NCI-H460 (cell line): ENCODE data around the gene NPIPA5. TPM values are rescaled to one million over a fixed set of nuclear protein-coding genes. Genes with fewer than 3 reads are reported as not detected.
A peak's percentile ranks its signal among the peaks of the same experiment; 100 is the strongest.
"Not testable (repeated sequence)": the region's sequence is repeated elsewhere in the genome, so short reads cannot be mapped to it uniquely, and the experiment has no call there.

Experiments
- DNase-seq: peaks from one replicate; pipeline ENCODE4 v3.0.0-alpha.2; 2016; ENCODE audit warnings: low read depth; ENCODE audit errors: extremely low read depth
- polyA plus RNA-seq: library from polyadenylated mRNA; depleted of rRNA; stranded (reverse); fragments of >200 nt; gene quantifications from 2 replicates; pipeline ENCODE4 v1.2.3, GENCODE V29; 2014; cell fraction: nucleus; rRNA removed
- total RNA-seq: library from RNA; depleted of rRNA; stranded (reverse); fragments of >200 nt; shearing (Covaris generic); gene quantifications from 2 replicates; pipeline ENCODE4 v1.2.3, GENCODE V29; 2014; rRNA removed

Gene NPIPA5
- total RNA-seq, result 20.2 and 22.6 TPM in 2 replicates
- polyA plus RNA-seq, result 25.9 and 45.4 TPM in 2 replicates

DNA sequence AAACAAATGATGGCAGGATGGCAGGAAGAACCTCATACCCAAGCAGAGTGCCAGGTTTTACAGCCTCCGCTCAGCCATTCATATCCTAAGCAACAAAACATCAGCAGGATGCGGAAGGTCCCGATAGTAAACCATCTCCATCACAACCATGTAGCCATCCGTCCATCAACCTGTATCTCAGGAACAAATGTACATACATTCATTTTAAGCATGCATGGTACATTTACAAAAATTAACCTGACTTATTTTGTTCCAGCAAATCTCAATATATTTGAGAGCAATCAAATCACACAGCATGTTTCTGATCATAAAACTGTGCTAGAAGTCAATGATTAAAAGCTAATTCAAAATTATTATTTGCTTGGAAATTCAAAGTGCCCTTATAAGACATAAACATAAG, at the start of gene NPIPA5:
TSS of gene NPIPA5 (minus strand) at position 101 of the 400 bp plus-strand sequence. CDS start at position 101, 0 bp downstream.
- DNase-seq, result not testable (repeated sequence)

DNA sequence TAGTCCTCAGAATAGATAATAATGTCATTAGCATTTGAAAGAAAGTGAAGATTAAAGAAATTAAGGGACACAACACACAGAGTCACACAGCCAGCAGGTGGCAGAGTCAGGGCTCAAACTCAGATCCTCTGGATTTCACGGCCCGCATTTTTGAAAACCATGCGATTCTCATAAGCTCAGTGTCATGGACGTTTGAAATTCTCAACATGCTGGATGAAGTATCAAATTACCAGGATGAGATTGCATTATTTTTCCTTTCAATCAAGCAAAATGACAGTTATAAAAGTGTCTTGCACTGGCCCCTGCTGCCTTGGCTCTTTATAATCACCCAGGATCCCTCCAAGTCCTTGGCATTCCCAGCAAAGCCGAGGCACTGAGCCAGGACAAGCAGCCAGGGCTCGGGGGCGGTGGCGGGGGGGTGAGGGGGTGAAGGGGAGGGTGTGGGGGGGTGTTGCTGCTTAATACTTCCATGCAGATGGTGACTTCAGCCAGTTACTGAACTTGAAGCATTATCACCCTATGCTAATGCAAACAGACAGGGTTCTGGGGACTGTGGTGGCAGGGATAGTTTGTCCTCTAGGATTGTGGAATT, 49.6 kb upstream of the NPIPA5 start:
- peak; percentile 73 for DNase-seq

DNA sequence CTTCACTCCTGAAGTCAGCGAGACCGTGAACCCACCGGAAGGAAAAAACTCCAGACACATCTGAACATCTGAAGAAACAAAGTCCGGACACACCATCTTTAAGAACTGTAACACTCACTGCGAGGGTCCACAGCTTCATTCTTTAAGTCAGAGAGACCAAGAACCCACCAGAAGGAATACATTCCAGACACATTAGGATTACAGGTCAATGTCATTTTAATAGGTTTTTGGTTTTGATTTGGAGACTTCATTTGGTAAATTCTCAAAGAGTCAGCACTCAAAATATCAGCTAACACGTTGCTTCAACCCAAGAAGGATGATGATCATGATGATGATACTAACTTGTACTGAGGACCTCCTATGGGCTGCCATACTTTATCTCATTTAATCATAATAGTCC, 48.7 kb upstream of the NPIPA5 start:
- DNase-seq, result no peak

DNA sequence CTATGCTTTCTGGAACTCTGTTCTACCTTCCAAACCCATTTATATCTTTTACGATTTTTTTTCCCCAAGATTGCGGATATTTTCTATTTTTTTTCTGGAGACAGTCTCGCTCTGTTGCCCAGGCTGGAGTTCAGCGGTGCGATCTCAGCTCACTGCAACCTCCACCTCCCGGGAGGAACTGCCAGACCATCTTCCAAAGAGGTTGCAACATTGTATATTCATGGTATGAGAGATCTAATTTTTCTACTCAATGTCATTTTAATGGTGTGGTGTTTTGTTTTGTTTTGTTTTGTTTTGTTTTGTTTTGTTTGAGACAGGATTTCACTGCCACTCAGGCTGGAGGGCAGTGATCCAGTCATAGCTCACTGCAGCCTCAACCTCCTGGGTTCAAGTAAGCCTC, 47.8 kb upstream of the NPIPA5 start:
- DNase-seq, result no peak

DNA sequence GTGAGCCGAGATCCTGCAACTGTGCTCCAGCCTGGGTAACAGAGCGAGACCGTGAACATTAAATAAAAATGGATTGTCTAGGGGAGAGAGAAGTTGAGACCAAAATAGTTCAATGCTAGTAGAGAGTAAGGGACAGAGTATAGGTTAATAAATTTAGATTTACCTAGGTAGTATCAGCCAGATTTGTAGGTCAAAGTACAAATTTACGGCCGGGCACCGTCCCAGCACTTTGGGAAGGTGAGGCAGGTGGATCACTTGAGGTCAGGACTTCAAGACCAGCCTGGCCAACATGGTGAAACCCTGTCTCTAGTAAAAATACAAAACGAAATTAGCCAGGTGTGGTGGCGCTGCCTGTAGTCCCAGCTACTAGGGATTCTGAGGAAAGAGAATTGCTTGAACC, 44.1 kb upstream of the NPIPA5 start:
- DNase-seq, result no peak

DNA sequence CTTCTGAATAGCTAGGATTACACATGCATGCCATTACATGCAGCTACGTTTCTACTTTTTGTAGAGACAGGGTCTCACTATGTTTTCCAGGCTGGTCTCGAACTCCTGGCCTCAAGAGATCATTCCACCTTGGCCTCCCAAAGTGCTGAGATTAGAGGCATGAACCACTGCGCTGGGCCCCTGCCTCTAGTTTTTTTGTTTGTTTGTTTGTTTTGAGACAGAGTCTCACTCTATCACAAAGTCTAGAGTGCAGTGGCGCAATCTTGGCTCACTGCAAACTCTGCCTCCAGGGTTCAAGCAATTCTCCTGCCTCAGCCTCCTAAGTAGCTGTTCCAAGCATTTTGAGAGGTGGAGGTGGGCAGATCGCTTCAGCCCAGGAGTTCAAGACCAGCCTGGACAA, 43.6 kb upstream of the NPIPA5 start:
- not testable (repeated sequence) for DNase-seq

DNA sequence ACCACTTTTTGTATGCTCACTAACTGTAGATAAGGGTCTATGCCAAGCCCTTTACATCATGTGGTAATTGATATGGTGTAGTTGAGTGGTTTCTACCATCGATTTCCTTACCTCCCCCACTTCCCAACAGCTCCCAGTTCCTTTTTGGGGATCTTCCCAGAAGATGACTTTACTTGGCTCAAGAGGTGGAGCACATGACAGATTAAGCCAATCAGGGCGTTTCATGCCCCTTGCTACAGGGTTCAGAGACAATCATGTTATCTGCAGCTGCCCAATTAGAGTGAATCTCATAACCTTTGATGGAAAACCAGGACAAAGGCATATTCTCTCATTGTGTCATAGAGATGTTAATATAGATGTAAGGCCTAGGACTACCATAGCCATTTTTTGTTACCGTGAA, 40.1 kb upstream of the NPIPA5 start:
- DNase-seq, result no peak

DNA sequence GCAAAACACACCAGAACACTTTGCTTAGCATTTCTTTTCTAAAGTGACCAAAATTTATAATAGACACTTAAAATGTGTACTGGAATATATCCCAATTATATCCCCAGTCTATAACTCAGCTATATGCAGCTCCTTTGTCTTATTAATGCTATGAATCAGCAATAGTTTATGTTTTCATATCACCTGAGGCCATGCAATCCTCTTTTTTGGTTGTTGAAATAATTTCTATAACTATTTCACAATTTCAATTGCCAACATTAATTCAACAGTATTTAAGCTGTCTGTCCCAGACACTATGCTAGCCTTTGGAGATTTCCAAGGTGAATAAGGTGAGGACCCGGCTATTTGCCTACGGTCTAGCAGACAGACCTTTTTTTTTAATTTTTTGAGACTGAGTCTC, 39.1 kb upstream of the NPIPA5 start:
- no peak for DNase-seq

DNA sequence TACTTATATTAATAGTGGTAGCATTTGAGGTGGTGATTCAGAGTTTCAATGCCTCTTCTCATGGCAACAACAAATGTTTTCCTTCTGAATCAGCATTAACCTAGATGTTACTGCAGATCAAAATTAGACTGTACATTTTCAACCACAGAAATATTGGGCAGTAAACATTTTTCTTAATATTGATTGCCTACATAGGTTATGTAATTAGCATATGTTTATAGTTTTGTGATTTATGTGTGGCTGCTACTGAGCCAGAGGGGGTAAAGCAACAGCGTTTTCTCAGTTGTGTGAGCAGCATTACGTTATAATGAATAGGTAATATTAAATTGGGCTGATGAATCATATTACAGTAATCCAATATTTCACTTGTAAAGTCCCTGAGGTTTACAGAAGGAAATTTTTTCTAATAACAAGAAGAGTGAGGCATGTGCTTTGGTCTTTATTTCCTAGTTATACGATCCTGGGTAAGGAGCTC, 37.5 kb upstream of the NPIPA5 start:
- peak; percentile 11 for DNase-seq

DNA sequence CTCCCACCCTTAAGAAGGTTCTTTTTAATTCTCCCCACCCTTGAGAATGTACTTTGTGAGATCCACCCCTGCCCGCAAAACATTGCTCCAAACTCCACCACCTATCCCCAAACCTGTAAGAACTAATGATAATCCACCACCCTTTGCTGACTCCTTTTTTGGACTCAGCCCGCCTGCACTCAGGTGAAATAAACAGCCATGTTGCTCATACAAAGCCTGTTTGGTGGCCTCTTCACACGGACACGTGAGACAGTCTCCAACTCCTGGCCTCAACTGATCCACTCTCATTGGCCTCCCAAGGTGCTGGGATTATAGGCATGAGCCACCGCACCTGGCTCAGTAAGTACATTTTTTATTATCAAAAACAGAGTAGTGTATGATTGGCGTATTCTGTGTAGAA, 31.4 kb upstream of the NPIPA5 start:
- not testable (repeated sequence) for DNase-seq

DNA sequence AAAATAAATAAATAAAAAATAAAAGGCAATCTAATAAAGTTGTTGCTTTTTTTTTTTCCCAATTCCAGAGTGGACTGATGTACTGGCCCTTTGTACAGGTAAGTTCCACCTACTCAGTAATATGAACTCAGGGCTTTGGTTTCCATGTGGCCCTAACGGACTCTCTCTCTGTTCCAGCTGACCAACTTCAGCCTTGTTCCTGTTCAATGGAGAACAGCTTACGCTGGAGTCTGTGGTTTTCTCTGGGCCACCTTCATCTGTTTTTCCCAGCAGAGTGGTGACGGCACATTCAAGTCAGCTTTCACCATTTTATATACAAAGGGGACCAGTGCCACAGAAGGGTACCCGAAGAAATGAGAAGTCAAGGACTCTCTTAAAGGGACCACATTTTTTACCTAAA, 29.7 kb upstream of the NPIPA5 start:
- DNase-seq, result not testable (repeated sequence)

DNA sequence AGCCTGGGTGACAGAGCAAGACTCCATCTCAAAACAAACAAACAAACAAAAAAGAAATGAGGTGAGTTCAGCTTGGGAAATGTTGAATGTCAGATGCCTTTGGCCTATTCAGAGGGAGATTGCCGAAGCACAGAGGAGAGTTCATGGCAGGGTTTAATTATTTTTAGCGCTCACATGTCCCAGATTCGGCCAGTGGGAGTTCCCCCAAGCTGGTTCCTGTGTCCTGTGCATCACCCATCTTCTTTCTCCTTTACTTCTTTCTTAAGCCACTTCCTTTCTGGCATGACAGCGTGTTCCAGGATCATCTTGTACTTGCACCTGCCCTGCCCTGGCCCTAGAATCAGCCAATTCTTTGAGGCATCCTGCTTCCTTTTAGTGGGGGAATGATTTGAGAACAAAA, 26.7 kb upstream of the NPIPA5 start:
- DNase-seq, result no peak

DNA sequence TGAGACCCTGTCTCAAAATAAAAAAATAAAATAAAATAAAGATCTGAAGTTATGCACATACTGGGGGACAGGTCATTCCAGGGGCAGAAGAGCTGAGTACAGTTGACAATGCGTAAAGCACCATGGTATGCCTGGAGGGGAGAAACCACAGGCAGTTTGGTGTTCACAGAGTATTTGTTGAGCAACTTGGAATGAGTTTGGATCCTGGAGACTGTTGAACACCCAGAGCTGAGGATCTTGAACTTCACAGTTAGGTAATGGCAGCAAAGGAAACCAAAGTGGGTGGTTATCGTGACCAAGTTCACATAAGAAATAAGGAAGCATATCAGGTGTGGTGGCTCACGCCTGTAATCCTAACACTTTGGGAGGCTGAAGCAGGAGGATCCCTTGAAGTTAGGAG, 26.0 kb upstream of the NPIPA5 start:
- not testable (repeated sequence) for DNase-seq

DNA sequence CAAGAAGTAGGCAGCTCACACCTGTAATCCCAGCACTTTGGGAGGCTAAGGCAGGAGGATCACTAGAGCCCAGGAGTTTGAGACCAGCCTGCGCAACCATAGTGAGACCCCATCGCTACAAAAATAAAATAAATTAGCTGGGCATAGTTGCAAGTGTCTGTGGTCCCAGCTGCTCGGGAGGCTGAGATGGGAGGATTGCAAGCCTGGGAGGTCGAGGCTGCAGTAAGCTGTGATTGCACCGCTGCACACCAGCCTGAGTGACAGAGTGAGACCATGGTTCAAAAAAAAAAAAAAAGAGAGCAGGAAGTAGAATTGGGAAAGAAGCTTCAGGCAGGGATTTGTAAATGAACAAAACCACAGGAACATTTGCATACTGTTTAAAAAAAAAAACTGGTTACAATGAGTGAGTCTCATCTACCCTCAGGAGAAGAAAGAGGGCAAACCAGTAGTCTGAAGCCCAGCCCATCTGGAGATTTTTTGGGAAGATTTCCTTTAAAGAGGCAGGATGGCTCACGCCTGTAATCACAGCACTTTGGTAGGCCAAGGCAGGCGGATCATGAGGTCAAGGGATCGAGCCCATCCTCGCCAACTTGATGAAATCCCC, 25.4 kb upstream of the NPIPA5 start:
- no peak for DNase-seq

DNA sequence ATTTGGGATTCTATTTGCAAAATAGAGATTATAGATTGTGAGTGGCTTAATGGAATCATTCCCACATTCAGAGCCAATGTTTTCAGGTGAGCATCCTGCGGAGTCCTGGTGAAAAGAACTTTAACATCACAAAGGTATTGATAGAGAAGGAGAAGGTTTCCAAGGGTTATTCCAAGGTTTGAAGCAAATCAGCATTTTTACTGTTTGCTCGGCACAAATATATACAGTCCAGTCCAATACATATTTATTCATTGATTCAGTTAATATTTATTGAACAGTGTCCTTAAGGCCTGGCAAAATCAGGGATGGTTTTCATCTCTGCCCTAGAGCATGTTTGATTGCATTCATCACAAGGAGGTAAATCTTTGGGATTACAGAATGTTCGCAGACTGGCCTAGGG, 23.9 kb upstream of the NPIPA5 start:
- DNase-seq, result no peak

DNA sequence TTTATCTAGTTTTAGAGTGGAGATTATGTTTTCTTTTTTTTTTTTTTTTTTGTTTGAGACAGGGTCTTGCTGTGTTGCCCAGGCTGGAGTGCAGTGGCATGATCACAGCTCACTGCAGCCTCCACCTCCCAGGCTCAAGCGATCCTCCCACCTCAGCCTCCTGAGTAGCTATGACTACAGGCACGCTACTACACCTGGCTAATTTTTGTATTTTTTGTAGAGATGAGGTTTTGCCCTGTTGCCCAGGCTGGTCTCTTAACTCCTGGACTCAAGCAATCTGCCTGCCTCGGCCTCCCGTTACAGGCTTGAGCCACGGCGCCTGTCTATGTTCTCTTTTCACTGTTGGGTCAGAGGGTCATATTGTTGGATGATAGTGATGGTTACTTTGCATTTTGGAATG, 22.2 kb upstream of the NPIPA5 start:
- DNase-seq, result not testable (repeated sequence)

DNA sequence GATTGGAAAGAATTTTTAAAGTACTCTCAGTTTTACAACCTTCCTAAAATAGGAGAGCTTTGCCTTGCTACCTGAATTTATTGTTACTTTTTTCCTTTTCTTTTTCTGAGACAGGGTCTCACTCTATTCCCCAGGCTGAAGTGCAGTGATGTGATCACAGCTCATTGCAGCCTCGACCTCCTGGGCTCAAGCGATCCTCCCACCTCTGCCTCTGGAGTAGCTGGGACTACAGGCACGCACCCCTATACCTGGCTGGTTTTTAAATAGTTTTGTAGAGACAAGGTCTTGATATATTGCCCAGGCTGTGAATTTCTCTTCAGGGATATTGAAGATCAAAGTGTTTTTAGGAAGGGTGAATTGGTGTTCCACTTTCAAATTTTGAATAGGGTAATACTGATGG, 21.2 kb upstream of the NPIPA5 start:
- DNase-seq, result no peak

DNA sequence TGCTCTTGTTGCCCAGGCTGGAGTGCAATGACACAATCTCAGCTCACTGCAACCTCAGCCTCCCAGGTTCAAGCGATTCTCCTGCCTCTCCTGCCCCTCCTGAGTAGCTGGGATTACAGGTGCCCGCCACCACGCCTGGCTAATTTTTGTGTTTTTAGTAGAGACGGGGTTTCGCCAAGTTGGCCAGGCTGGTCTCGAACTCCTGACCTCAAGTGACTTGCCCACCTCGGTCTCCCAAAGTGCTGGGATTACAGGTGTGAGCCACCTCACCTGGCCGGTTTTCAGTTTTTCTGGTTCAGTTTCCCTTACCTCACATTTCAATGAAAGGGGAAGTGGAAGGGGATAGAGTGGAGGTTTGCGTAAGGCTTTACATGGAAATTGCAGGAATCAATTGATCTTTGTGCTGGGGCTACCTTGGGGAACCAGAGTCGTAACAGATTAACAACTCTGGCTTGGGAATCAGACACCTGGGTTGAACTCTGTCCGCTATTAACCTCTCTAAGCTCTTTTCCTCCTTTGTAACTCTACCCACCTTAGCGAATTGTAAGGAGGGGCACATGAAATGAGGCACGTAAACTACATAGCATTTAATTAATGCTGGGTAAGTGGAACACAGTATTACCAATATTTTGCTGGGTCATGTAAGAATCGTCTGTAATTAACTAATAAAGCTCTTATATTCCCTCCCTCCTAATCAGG, 20.7 kb upstream of the NPIPA5 start:
- DNase-seq, result no peak

DNA sequence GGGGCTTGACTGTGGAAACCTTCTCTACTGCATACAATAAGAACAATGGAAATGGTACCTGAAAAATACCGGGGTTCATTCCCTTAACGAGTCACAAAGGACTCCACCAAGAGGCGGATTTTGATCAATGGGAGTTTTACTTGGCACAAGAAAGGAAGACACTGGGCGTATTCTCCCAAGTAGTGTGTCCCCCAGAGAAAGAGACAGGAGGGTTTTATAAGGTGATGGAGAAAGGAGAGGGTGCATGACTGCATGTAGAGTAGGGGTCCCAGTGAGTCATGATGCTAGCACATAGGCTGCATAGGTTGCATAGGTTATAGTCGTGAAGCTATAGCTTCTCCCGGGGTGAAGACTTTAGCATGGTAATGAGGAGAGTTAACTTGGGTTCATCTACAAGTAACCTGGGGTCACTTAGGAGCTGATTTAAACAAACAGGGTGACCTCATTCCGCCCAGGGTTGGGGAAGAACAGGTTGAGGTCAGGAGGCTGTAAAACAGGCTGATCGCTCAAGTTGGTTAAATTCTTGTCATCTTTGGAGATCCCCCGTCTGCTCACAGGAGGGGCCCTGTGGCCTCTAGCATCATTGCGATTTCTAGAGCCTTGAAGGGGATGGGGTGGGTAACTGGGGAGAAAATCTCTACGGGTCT, 19.0 kb upstream of the NPIPA5 start:
- no peak for DNase-seq

DNA sequence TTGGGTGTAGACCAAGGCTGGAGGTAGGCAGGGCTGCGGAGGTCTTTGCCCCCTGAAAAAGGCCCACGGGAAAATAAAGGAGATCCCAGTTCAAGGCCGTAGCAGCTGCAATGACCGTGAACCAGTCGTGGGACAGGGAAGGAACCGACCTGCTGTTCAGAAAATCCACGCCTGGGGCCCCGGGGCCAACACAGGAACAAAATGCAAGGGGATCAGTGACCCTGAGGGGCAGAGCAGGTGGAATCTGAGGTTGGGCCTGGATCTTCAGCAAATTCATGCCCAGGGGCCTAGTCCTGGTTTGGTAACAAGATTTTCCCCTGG, 18.4 kb upstream of the NPIPA5 start:
- DNase-seq, result not testable (repeated sequence)
